HepG2 (cell line): ENCODE measurements around the gene NOXO1. TPM values are rescaled to one million over a fixed set of nuclear protein-coding genes. Genes with fewer than 3 reads are reported as not detected.

Experiments used
- CENPT ChIP-seq: sonication (generic); formaldehyde crosslinking; IDR thresholded peaks from 2 replicates; pipeline ENCODE4 v1.8.0; 2022; ENCODE audit warnings: low read depth, mild to moderate bottlenecking, moderate library complexity, missing genetic modification reagents
- CREBL2 ChIP-seq: sonication (generic); formaldehyde crosslinking; IDR thresholded peaks from 2 replicates; pipeline ENCODE4 v1.8.1; 2023; ENCODE audit warnings: missing genetic modification reagents, mild to moderate bottlenecking, borderline replicate concordance
- DZIP1 ChIP-seq: sonication (generic); formaldehyde crosslinking; IDR thresholded peaks from 2 replicates; pipeline ENCODE4 v1.5.0; 2020; ENCODE audit warnings: mild to moderate bottlenecking, missing genetic modification reagents
- ELF1 ChIP-seq: sonication (generic); formaldehyde crosslinking; IDR thresholded peaks from 2 replicates; pipeline ENCODE4 v1.4.0; 2020; ENCODE audit warnings: missing genetic modification reagents
- GABPA ChIP-seq, 2 experiments: IDR thresholded peaks; 2 replicates each; pipeline ENCODE4 v1.6.1; 2011 to 2016; ENCODE audit warnings: low read depth in 2 of 2, low read length in 1 of 2, missing biosample characterization in 1 of 2, missing genetic modification characterization in 1 of 2
- HNRNPL ChIP-seq: fragments of 200-400 bp; formaldehyde crosslinking; IDR thresholded peaks from 2 replicates; pipeline ENCODE4 v1.6.1; 2017; ENCODE audit warnings: mild to moderate bottlenecking, low read depth, low read length
- NR1H2 ChIP-seq: sonication (generic); formaldehyde crosslinking; IDR thresholded peaks from 2 replicates; pipeline ENCODE4 v1.8.1; 2022; ENCODE audit warnings: low read depth, missing genetic modification reagents, borderline replicate concordance
- SAP130 ChIP-seq: IDR thresholded peaks from 2 replicates; pipeline ENCODE4 v1.6.1; 2016; ENCODE audit warnings: low read depth
- SIX4 ChIP-seq: sonication (generic); formaldehyde crosslinking; IDR thresholded peaks from 2 replicates; pipeline ENCODE4 v1.4.0; 2020; ENCODE audit warnings: missing genetic modification reagents
- TEAD3 ChIP-seq: optimal IDR thresholded peaks from 2 replicates; pipeline ENCODE3; 2016; ENCODE audit warnings: borderline replicate concordance
- THAP11 ChIP-seq: IDR thresholded peaks from 2 replicates; pipeline ENCODE4 v1.6.1; 2016; ENCODE audit warnings: missing biosample characterization, missing genetic modification reagents
- ZFX ChIP-seq: sonication (generic); formaldehyde crosslinking; IDR thresholded peaks from 2 replicates; pipeline ENCODE4 v1.4.0; 2020; ENCODE audit warnings: mild to moderate bottlenecking, low read depth, missing genetic modification reagents, moderate library complexity
- ZGPAT ChIP-seq: IDR thresholded peaks from 2 replicates; pipeline ENCODE4 v1.6.1; 2016; ENCODE audit warnings: mild to moderate bottlenecking
- ZNF18 ChIP-seq: sonication (generic); formaldehyde crosslinking; IDR thresholded peaks from 2 replicates; pipeline ENCODE4 v1.8.0; 2022; ENCODE audit warnings: mild to moderate bottlenecking, missing genetic modification reagents; ENCODE audit not compliant: insufficient replicate concordance
- ZNF33A ChIP-seq: sonication (generic); formaldehyde crosslinking; IDR thresholded peaks from 2 replicates; pipeline ENCODE4 v1.5.1; 2020; ENCODE audit warnings: missing genetic modification reagents, mild to moderate bottlenecking, moderate library complexity, borderline replicate concordance
- ZNF687 ChIP-seq: sonication (generic); formaldehyde crosslinking; IDR thresholded peaks from 2 replicates; pipeline ENCODE4 v1.5.1; 2020; ENCODE audit warnings: mild to moderate bottlenecking, missing genetic modification reagents, moderate library complexity
- ZNF781 ChIP-seq: sonication (generic); formaldehyde crosslinking; IDR thresholded peaks from 2 replicates; pipeline ENCODE4 v1.5.1; 2020; ENCODE audit warnings: borderline replicate concordance, mild to moderate bottlenecking, missing genetic modification reagents; ENCODE audit errors: not compliant biosample characterization
- polyA plus RNA-seq, 8 experiments: library from polyadenylated mRNA; depleted of rRNA in 3 of 8; stranded (reverse) in 7 of 8; unstranded in 1 of 8; fragments of >200 nt; fragmentation: Illumina TruSeq in 4 of 8; extraction: Trizol in 4 of 8; gene quantifications; 2 replicates each; pipeline versions ENCODE4 v1.2.1 to v1.2.3, GENCODE V29; 2011 to 2016; ENCODE audit warnings: low read depth in 4 of 8, missing spikeins in 1 of 8, mixed read lengths in 1 of 8; ENCODE audit not compliant: insufficient read depth in 1 of 8
- total RNA-seq, 5 experiments: library from RNA; depleted of rRNA; stranded (reverse); fragments of >200 nt; fragmentation: Illumina TruSeq; extraction: Trizol; gene quantifications; 2 replicates each; pipeline ENCODE4 v1.2.3, GENCODE V29; 2016; ENCODE audit warnings: low read depth in 1 of 5

NOXO1 gene
- total and polyA plus RNA-seq, 2 of the 13 experiments (the other 11 are each of a cell fraction or from before 2014, with no cell fraction given): 0.69 to 1.4 TPM

GRCh38 chr16:1946495-1947368, 34.5 kb downstream of the NOXO1 start (continued):
- TF ChIP-seq ZNF687 (CRISPR knock-in tag) (peak; percentile 51), CREBL2 (CRISPR knock-in tag) (0 out of 2 replicates have a peak, but pooled peaks have one; percentile 31), TEAD3 (CRISPR knock-in tag) (peak; percentile 44), ELF1 (CRISPR knock-in tag) (peak; percentile 59), ZNF781 (CRISPR knock-in tag) (no peak), NR1H2 (CRISPR knock-in tag) (no peak), SIX4 (CRISPR knock-in tag) (no peak), THAP11 (peak; percentile 33; the same call in 1 of the 2 replicates), ZGPAT (CRISPR knock-in tag) (0 out of 2 replicates have a peak, but pooled peaks have one; percentile 24), GABPA (IDR thresholded peaks at IDR 0.05; ENCODE audit: low read depth, low read length) (no peak), GABPA (CRISPR knock-in tag; IDR thresholded peaks at IDR 0.05; ENCODE audit: low read depth) (0 out of 2 replicates have a peak, but pooled peaks have one; percentile 22), CENPT (CRISPR knock-in tag) (no peak), ZFX (peak; percentile 46), DZIP1 (CRISPR knock-in tag) (0 out of 2 replicates have a peak, but pooled peaks have one; percentile 49), HNRNPL (peak; percentile 90), ZNF33A (CRISPR knock-in tag) (no peak), ZNF18 (CRISPR knock-in tag) (peak; percentile 25), SAP130 (CRISPR knock-in tag) (0 out of 2 replicates have a peak, but pooled peaks have one; percentile 14)
